ENCODE measurements around the gene AMOTL2.

The AMOTL2 gene

GRCh38 chr3:134372396-134373270, 1.6 kb downstream of the AMOTL2 start:
- Histone ChIP-seq H3K9me3 (ENCODE audit: control insufficient read depth, insufficient read depth, low read depth, low read length) (no peaks in the 10 kb centered on the region), H3K4me3 (ENCODE audit: low read depth, low read length) (peak overlapping the region; percentile 89), H3K4me1 (ENCODE audit: control insufficient read depth, insufficient read depth, low read length) (peaks cover 71% of the 10 kb centered on the region), H3K9ac (ENCODE audit: low read length) (peak overlapping the region; percentile 98), H3K27me3 (ENCODE audit: control insufficient read depth, insufficient read depth, low read length) (peaks cover 21% of the 10 kb centered on the region), H3K27ac (ENCODE audit: low read depth, low read length) (peak overlapping the region; percentile 100; the same call in 1 of the 2 replicates), H3K36me3 (ENCODE audit: control insufficient read depth, insufficient read depth, low read length) (peaks cover 50% of the 10 kb centered on the region)

GRCh38 chr3:134371542-134372324, 2.5 kb downstream of the AMOTL2 start:
- Histone ChIP-seq H3K36me3 (ENCODE audit: control insufficient read depth, insufficient read depth, low read length) (peaks cover 59% of the 10 kb centered on the region), H3K4me3 (ENCODE audit: low read depth, low read length) (peak overlapping the region; percentile 89), H3K9me3 (ENCODE audit: control insufficient read depth, insufficient read depth, low read depth, low read length) (no peaks in the 10 kb centered on the region), H3K4me1 (ENCODE audit: control insufficient read depth, insufficient read depth, low read length) (peaks cover 73% of the 10 kb centered on the region), H3K9ac (ENCODE audit: low read length) (peak overlapping the region; percentile 98), H3K27me3 (ENCODE audit: control insufficient read depth, insufficient read depth, low read length) (peaks cover 14% of the 10 kb centered on the region), H3K27ac (ENCODE audit: low read depth, low read length) (no peak overlapping the region)

GRCh38 chr3:134370611-134371531, 3.4 kb downstream of the AMOTL2 start:
- no peak overlapping the region for H3K27ac ChIP-seq (ENCODE audit: low read depth, low read length)
- peak overlapping the region; percentile 31 for H3K9ac ChIP-seq (ENCODE audit: low read length)
- peaks cover 73% of the 10 kb centered on the region for H3K4me1 ChIP-seq (ENCODE audit: control insufficient read depth, insufficient read depth, low read length)
- H3K27me3 ChIP-seq (ENCODE audit: control insufficient read depth, insufficient read depth, low read length), result peaks cover 5% of the 10 kb centered on the region; the same call in 1 of the 2 replicates
- peak overlapping the region; percentile 89; the same call in 1 of the 2 replicates for H3K4me3 ChIP-seq (ENCODE audit: low read depth, low read length)
- H3K9me3 ChIP-seq (ENCODE audit: control insufficient read depth, insufficient read depth, low read depth, low read length), result no peaks in the 10 kb centered on the region
- peaks cover 68% of the 10 kb centered on the region for H3K36me3 ChIP-seq (ENCODE audit: control insufficient read depth, insufficient read depth, low read length)

- peak overlapping the region; percentile 31 for H3K9ac ChIP-seq (ENCODE audit: low read length)
- H3K36me3 ChIP-seq (ENCODE audit: control insufficient read depth, insufficient read depth, low read length), result peaks cover 76% of the 10 kb centered on the region
- no peak overlapping the region for H3K27ac ChIP-seq (ENCODE audit: low read depth, low read length)
- H3K4me3 ChIP-seq (ENCODE audit: low read depth, low read length), result no peak overlapping the region
- no peaks in the 10 kb centered on the region; the same call in 1 of the 2 replicates for H3K27me3 ChIP-seq (ENCODE audit: control insufficient read depth, insufficient read depth, low read length)
- peaks cover 73% of the 10 kb centered on the region for H3K4me1 ChIP-seq (ENCODE audit: control insufficient read depth, insufficient read depth, low read length)
- no peaks in the 10 kb centered on the region for H3K9me3 ChIP-seq (ENCODE audit: control insufficient read depth, insufficient read depth, low read depth, low read length)
These were observed 4.2 kb downstream of the AMOTL2 start for GRCh38 chr3:134369861-134370596.

- Histone ChIP-seq H3K27ac (ENCODE audit: low read depth, low read length) (no peak overlapping the region; the same call in 1 of the 2 replicates), H3K9ac (ENCODE audit: low read length) (no peak overlapping the region), H3K4me3 (ENCODE audit: low read depth, low read length) (no peak overlapping the region), H3K9me3 (ENCODE audit: control insufficient read depth, insufficient read depth, low read depth, low read length) (no peaks in the 10 kb centered on the region), H3K4me1 (ENCODE audit: control insufficient read depth, insufficient read depth, low read length) (peaks cover 79% of the 10 kb centered on the region), H3K36me3 (ENCODE audit: control insufficient read depth, insufficient read depth, low read length) (peaks cover 82% of the 10 kb centered on the region), H3K27me3 (ENCODE audit: control insufficient read depth, insufficient read depth, low read length) (no peaks in the 10 kb centered on the region; the same call in 1 of the 2 replicates)
These were observed 5.0 kb downstream of the AMOTL2 start for GRCh38 chr3:134369231-134369741.

- H3K27me3 ChIP-seq (ENCODE audit: control insufficient read depth, insufficient read depth, low read length), result no peaks in the 10 kb centered on the region; the same call in 1 of the 2 replicates
- no peak overlapping the region for H3K9ac ChIP-seq (ENCODE audit: low read length)
- peaks cover 84% of the 10 kb centered on the region for H3K36me3 ChIP-seq (ENCODE audit: control insufficient read depth, insufficient read depth, low read length)
- peaks cover 82% of the 10 kb centered on the region for H3K4me1 ChIP-seq (ENCODE audit: control insufficient read depth, insufficient read depth, low read length)
- no peak overlapping the region for H3K27ac ChIP-seq (ENCODE audit: low read depth, low read length)
- no peaks in the 10 kb centered on the region for H3K9me3 ChIP-seq (ENCODE audit: control insufficient read depth, insufficient read depth, low read depth, low read length)
- no peak overlapping the region for H3K4me3 ChIP-seq (ENCODE audit: low read depth, low read length)
These were observed 5.5 kb downstream of the AMOTL2 start for GRCh38 chr3:134368751-134369105.

GRCh38 chr3:134367869-134368750, 6.1 kb downstream of the AMOTL2 start:
- H3K9me3 ChIP-seq (ENCODE audit: control insufficient read depth, insufficient read depth, low read depth, low read length), result no peaks in the 10 kb centered on the region
- no peaks in the 10 kb centered on the region; the same call in 1 of the 2 replicates for H3K27me3 ChIP-seq (ENCODE audit: control insufficient read depth, insufficient read depth, low read length)
- H3K36me3 ChIP-seq (ENCODE audit: control insufficient read depth, insufficient read depth, low read length), result peaks cover 91% of the 10 kb centered on the region
- H3K27ac ChIP-seq (ENCODE audit: low read depth, low read length), result no peak overlapping the region
- no peak overlapping the region for H3K4me3 ChIP-seq (ENCODE audit: low read depth, low read length)
- no peak overlapping the region for H3K9ac ChIP-seq (ENCODE audit: low read length)
- H3K4me1 ChIP-seq (ENCODE audit: control insufficient read depth, insufficient read depth, low read length), result peaks cover 88% of the 10 kb centered on the region

GRCh38 chr3:134366928-134367811, 7.1 kb downstream of the AMOTL2 start:
- H3K4me3 ChIP-seq (ENCODE audit: low read depth, low read length), result no peak overlapping the region
- no peak overlapping the region for H3K27ac ChIP-seq (ENCODE audit: low read depth, low read length)
- H3K27me3 ChIP-seq (ENCODE audit: control insufficient read depth, insufficient read depth, low read length), result no peaks in the 10 kb centered on the region; the same call in 1 of the 2 replicates
- H3K9ac ChIP-seq (ENCODE audit: low read length), result no peak overlapping the region
- H3K4me1 ChIP-seq (ENCODE audit: control insufficient read depth, insufficient read depth, low read length), result peaks cover 92% of the 10 kb centered on the region
- H3K36me3 ChIP-seq (ENCODE audit: control insufficient read depth, insufficient read depth, low read length), result peaks cover 95% of the 10 kb centered on the region
- no peaks in the 10 kb centered on the region for H3K9me3 ChIP-seq (ENCODE audit: control insufficient read depth, insufficient read depth, low read depth, low read length)
